ENCODE results near the gene AP2M1. TPM values are rescaled to one million over a fixed set of nuclear protein-coding genes. Genes with fewer than 3 reads are reported as not detected.
"Not testable (repeated sequence)": the region's sequence is repeated elsewhere in the genome, so short reads cannot be mapped to it uniquely, and the experiment has no call there.

Gene AP2M1
- polyA plus RNA-seq, 2 of the 4 experiments (the other 2 are of a cell fraction) = 274 to 298 TPM

DNA sequence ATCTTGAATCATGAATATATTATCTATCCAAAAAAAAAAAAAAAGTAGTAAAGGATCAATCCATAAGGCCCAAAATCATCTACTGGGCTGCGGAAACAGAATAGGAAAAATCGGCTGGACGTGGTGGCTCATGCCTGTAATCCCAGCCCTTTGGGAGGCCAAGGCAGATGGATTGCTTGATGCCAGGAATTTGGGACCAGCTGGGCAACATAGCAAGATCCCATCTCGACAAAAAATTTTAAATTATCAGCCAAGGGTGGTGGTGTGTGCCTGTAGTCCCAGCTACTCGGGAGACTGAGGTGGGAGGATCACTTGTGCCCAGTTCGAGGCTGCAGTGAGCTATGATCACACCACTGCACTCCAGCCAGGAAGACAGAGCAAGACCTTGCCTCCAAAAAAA lies 25.5 kb upstream of the AP2M1 start:
- DNase-seq (ENCODE audit: low read depth in 1 of 2, low spot score in 1 of 2) (no peak), ATAC-seq (no peak), FAIRE-seq (no peak)
- Histone ChIP-seq H3K27ac (no peak overlapping the region), H3K4me1 (no peaks in the 10 kb centered on the region), H3K9me3 (no peaks in the 10 kb centered on the region), H3K4me3 (no peak overlapping the region), H3K4me2 (no peak overlapping the region)
- CTCF ChIA-PET = interaction anchor here (0.8 to 1.0 kb wide), 4 partner anchors 13 to 101 kb away, joined by 3 to 4 read pairs (median 4); partner anchors contain the start of gene EEF1AKMT4
- POLR2A ChIA-PET = no interaction called here
- WGBS (ENCODE audit: missing lambda C conversion rate) = 79% methylated on average over 6 of the region's 6 CpGs
- no peak for TF ChIP-seq POLR2AphosphoS2 (conservative IDR thresholded peaks at IDR 0.05; ENCODE audit: low read length)
- no peak for TF ChIP-seq FOXS1 (CRISPR knock-in tag; IDR thresholded peaks at IDR 0.05)
- TF ChIP-seq ZC3H11A (IDR thresholded peaks at IDR 0.05) = no peak
- no peak for TF ChIP-seq SMC3 (IDR thresholded peaks at IDR 0.05)
- TF ChIP-seq RCOR1 (IDR thresholded peaks at IDR 0.05; ENCODE audit: low read depth, low read length) = no peak
- no peak for TF ChIP-seq RAD21 (conservative IDR thresholded peaks at IDR 0.05 in 1 of 2, IDR thresholded peaks at IDR 0.05 in 1 of 2)
- TF ChIP-seq E2F6 (IDR thresholded peaks at IDR 0.05; ENCODE audit: borderline replicate concordance, low read depth) = no peak
- no peak for TF ChIP-seq MYC (IDR thresholded peaks at IDR 0.05; ENCODE audit: borderline replicate concordance, low read length)
- TF ChIP-seq, protein P1, sequence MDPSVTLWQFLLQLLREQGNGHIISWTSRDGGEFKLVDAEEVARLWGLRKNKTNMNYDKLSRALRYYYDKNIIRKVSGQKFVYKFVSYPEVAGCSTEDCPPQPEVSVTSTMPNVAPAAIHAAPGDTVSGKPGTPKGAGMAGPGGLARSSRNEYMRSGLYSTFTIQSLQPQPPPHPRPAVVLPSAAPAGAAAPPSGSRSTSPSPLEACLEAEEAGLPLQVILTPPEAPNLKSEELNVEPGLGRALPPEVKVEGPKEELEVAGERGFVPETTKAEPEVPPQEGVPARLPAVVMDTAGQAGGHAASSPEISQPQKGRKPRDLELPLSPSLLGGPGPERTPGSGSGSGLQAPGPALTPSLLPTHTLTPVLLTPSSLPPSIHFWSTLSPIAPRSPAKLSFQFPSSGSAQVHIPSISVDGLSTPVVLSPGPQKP (IDR thresholded peaks at IDR 0.05; ENCODE audit: low read depth, low read length) = no peak
- TF ChIP-seq, protein P2, sequence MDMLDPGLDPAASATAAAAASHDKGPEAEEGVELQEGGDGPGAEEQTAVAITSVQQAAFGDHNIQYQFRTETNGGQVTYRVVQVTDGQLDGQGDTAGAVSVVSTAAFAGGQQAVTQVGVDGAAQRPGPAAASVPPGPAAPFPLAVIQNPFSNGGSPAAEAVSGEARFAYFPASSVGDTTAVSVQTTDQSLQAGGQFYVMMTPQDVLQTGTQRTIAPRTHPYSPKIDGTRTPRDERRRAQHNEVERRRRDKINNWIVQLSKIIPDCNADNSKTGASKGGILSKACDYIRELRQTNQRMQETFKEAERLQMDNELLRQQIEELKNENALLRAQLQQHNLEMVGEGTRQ (IDR thresholded peaks at IDR 0.05) = no peak
- no peak for TF ChIP-seq POLR2A (IDR thresholded peaks at IDR 0.05; ENCODE audit: low read length)
- no peak for TF ChIP-seq MAZ (IDR thresholded peaks at IDR 0.05; ENCODE audit: borderline replicate concordance, low read depth, low read length)
- no peak for TF ChIP-seq ZSCAN20 (CRISPR knock-in tag; IDR thresholded peaks at IDR 0.05)
- no peak for TF ChIP-seq EHMT2 (IDR thresholded peaks at IDR 0.05; ENCODE audit: low read depth)
- TF ChIP-seq CEBPB (IDR thresholded peaks at IDR 0.05) = no peak
- TF ChIP-seq, protein P3, sequence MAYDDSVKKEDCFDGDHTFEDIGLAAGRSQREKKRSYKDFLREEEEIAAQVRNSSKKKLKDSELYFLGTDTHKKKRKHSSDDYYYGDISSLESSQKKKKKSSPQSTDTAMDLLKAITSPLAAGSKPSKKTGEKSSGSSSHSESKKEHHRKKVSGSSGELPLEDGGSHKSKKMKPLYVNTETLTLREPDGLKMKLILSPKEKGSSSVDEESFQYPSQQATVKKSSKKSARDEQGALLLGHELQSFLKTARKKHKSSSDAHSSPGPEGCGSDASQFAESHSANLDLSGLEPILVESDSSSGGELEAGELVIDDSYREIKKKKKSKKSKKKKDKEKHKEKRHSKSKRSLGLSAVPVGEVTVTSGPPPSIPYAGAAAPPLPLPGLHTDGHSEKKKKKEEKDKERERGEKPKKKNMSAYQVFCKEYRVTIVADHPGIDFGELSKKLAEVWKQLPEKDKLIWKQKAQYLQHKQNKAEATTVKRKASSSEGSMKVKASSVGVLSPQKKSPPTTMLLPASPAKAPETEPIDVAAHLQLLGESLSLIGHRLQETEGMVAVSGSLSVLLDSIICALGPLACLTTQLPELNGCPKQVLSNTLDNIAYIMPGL (CRISPR knock-in tag; IDR thresholded peaks at IDR 0.05; ENCODE audit: borderline replicate concordance) = no peak
- TF ChIP-seq NPAS2 (CRISPR knock-in tag; IDR thresholded peaks at IDR 0.05; ENCODE audit: borderline replicate concordance) = no peak
- TF ChIP-seq CHD2 (IDR thresholded peaks at IDR 0.05; ENCODE audit: low read length, partially characterized antibody) = no peak

GRCh38 chr3:184149770-184150169 lies 24.9 kb upstream of the AP2M1 start:
- H3K4me1 ChIP-seq; H3K4me3 ChIP-seq; POLR2A ChIA-PET; H3K27ac ChIP-seq; H3K9me3 ChIP-seq; H3K4me2 ChIP-seq; FAIRE-seq; DNase-seq (ENCODE audit: low read depth in 1 of 2, low spot score in 1 of 2): not testable (repeated sequence)
- CTCF ChIA-PET = interaction anchor here (1.0 kb wide), 2 partner anchors 20 to 100 kb away, joined by 4 read pairs; partner anchors contain the start of gene EEF1AKMT4
- peak; percentile 71 to 76 for ATAC-seq
- 80% methylated on average over 6 of the region's 6 CpGs for WGBS (ENCODE audit: missing lambda C conversion rate)
